Measurements from ENCODE around the gene HM13.
A peak's percentile ranks its signal among the peaks of the same experiment; 100 is the strongest.

The HM13 gene

GRCh38 chr20:31476643-31477215 is 37.5 kb upstream of the HM13 start:
- Histone ChIP-seq H2AFZ (no peak overlapping the region), H3K4me3 (ENCODE audit: low read depth, low read length) (no peak overlapping the region), H3K36me3 (ENCODE audit: control insufficient read depth, insufficient read depth, low read length) (no peaks in the 10 kb centered on the region), H3K9me3 (ENCODE audit: control insufficient read depth, low read length) (no peaks in the 10 kb centered on the region), H3K4me1 (no peaks in the 10 kb centered on the region), H3K27me3 (ENCODE audit: control insufficient read depth, insufficient read depth, low read length) (no peaks in the 10 kb centered on the region), H3K27ac (no peak overlapping the region), H3K79me2 (no peaks in the 10 kb centered on the region), H3K4me2 (ENCODE audit: low read length) (no peak overlapping the region), H3K9ac (no peak overlapping the region)
- no peak for TF ChIP-seq CTCF (IDR thresholded peaks at IDR 0.05)

- TF ChIP-seq CTCF (IDR thresholded peaks at IDR 0.05) = no peak
- no peaks in the 10 kb centered on the region for H3K4me1 ChIP-seq
- H3K36me3 ChIP-seq (ENCODE audit: control insufficient read depth, insufficient read depth, low read length) = no peaks in the 10 kb centered on the region
- no peaks in the 10 kb centered on the region for H3K79me2 ChIP-seq
- no peak overlapping the region for H3K4me2 ChIP-seq (ENCODE audit: low read length)
- H3K9me3 ChIP-seq (ENCODE audit: control insufficient read depth, low read length) = no peaks in the 10 kb centered on the region
- no peak overlapping the region for H3K4me3 ChIP-seq (ENCODE audit: low read depth, low read length)
- no peak overlapping the region for H3K9ac ChIP-seq
- no peak overlapping the region for H2AFZ ChIP-seq
- H3K27ac ChIP-seq = no peak overlapping the region
- no peaks in the 10 kb centered on the region for H3K27me3 ChIP-seq (ENCODE audit: control insufficient read depth, insufficient read depth, low read length)
Observed at GRCh38 chr20:31484001-31484400, 30.2 kb upstream of the HM13 start.

- Histone ChIP-seq H3K9me3 (ENCODE audit: control insufficient read depth, low read length) (no peaks in the 10 kb centered on the region), H3K4me1 (no peaks in the 10 kb centered on the region), H2AFZ (peak overlapping the region; percentile 61), H3K9ac (no peak overlapping the region), H3K27me3 (ENCODE audit: control insufficient read depth, insufficient read depth, low read length) (no peaks in the 10 kb centered on the region), H3K79me2 (no peaks in the 10 kb centered on the region), H3K4me2 (ENCODE audit: low read length) (no peak overlapping the region), H3K27ac (peak overlapping the region; percentile 51), H3K36me3 (ENCODE audit: control insufficient read depth, insufficient read depth, low read length) (no peaks in the 10 kb centered on the region), H3K4me3 (ENCODE audit: low read depth, low read length) (no peak overlapping the region)
- no peak for TF ChIP-seq CTCF (IDR thresholded peaks at IDR 0.05)
Observed at GRCh38 chr20:31485450-31486339, 28.5 kb upstream of the HM13 start.

- no peaks in the 10 kb centered on the region for H3K4me1 ChIP-seq
- no peak overlapping the region for H3K27ac ChIP-seq
- no peaks in the 10 kb centered on the region for H3K27me3 ChIP-seq (ENCODE audit: control insufficient read depth, insufficient read depth, low read length)
- no peaks in the 10 kb centered on the region for H3K79me2 ChIP-seq
- H3K4me2 ChIP-seq (ENCODE audit: low read length) = no peak overlapping the region
- H3K36me3 ChIP-seq (ENCODE audit: control insufficient read depth, insufficient read depth, low read length) = no peaks in the 10 kb centered on the region
- TF ChIP-seq CTCF (IDR thresholded peaks at IDR 0.05) = no peak
- no peak overlapping the region for H3K9ac ChIP-seq
- no peak overlapping the region for H2AFZ ChIP-seq
- H3K9me3 ChIP-seq (ENCODE audit: control insufficient read depth, low read length) = no peaks in the 10 kb centered on the region
- H3K4me3 ChIP-seq (ENCODE audit: low read depth, low read length) = no peak overlapping the region
Observed at GRCh38 chr20:31488115-31488514, 26.1 kb upstream of the HM13 start.
